HUDEP-2 (cell line): ENCODE measurements around the gene SCAP.
"Not testable (repeated sequence)": the region's sequence is repeated elsewhere in the genome, so short reads cannot be mapped to it uniquely, and the experiment has no call there.

Experiments used
- DNase-seq, 76 experiments: peaks; one replicate each; lab custom pipeline; 2025; ENCODE audit not compliant: unreplicated experiment in 76 of 76; lab: John Stamatoyannopoulos, UW

Gene SCAP

GRCh38 chr3:47482366-47482765 lies 6.6 kb upstream of the SCAP start:
- DNase-seq = peak in 3 of 76 experiments; percentile 3 to 21 (median 20)

GRCh38 chr3:47481763-47482162 lies 6.0 kb upstream of the SCAP start:
- DNase-seq = peak in 15 of 76 experiments; percentile 4 to 40 (median 17)

GRCh38 chr3:47480267-47480666 lies 4.5 kb upstream of the SCAP start:
- not testable (repeated sequence) for DNase-seq

GRCh38 chr3:47479826-47480160 lies 4.1 kb upstream of the SCAP start:
- DNase-seq = no peak

GRCh38 chr3:47478022-47478421 lies 2.3 kb upstream of the SCAP start:
- DNase-seq = peak in 1 of 76 experiments; percentile 5

- DNase-seq = no peak
These were observed 981 bp upstream of the SCAP start for GRCh38 chr3:47476644-47477199.

GRCh38 chr3:47476330-47476626 lies 537 bp upstream of the SCAP start:
- DNase-seq = no peak

GRCh38 chr3:47475029-47475569 lies 642 bp downstream of the SCAP start:
- DNase-seq = peak in 3 of 76 experiments; percentile 10 to 50 (median 24)

- no peak for DNase-seq
These were observed 2.4 kb downstream of the SCAP start for GRCh38 chr3:47473391-47473790.

GRCh38 chr3:47469616-47470015 lies 6.1 kb downstream of the SCAP start:
- DNase-seq = no peak

- not testable (repeated sequence) for DNase-seq
These were observed 7.4 kb downstream of the SCAP start for GRCh38 chr3:47468315-47468714.

GRCh38 chr3:47464588-47464987 lies 11.2 kb downstream of the SCAP start:
- no peak for DNase-seq

- DNase-seq = peak in 16 of 76 experiments; percentile 8 to 67 (median 24)
These were observed 16.1 kb downstream of the SCAP start for GRCh38 chr3:47459534-47460085.

- DNase-seq = no peak
These were observed 18.8 kb downstream of the SCAP start for GRCh38 chr3:47456984-47457383.

- no peak for DNase-seq
These were observed 19.8 kb downstream of the SCAP start for GRCh38 chr3:47455806-47456452.

GRCh38 chr3:47452453-47453215 lies 23.1 kb downstream of the SCAP start:
- no peak for DNase-seq

GRCh38 chr3:47444103-47444502 lies 31.6 kb downstream of the SCAP start:
- DNase-seq = no peak

GRCh38 chr3:47443611-47443995 lies 32.1 kb downstream of the SCAP start:
- no peak for DNase-seq

GRCh38 chr3:47441796-47442551 lies 33.8 kb downstream of the SCAP start:
- no peak for DNase-seq

- peak in 3 of 76 experiments; percentile 5 to 11 (median 6) for DNase-seq
These were observed 35.6 kb downstream of the SCAP start for GRCh38 chr3:47440131-47440530.

GRCh38 chr3:47436180-47436579 lies 39.6 kb downstream of the SCAP start:
- DNase-seq = no peak
